ENCODE data around the gene RASAL1. TPM values are rescaled to one million over a fixed set of nuclear protein-coding genes. Genes with fewer than 3 reads are reported as not detected.
"Not testable (repeated sequence)": the region's sequence is repeated elsewhere in the genome, so short reads cannot be mapped to it uniquely, and the experiment has no call there.

Gene RASAL1
- total RNA-seq, 1 donor from 2014 or later, result 11.0 TPM

DNA sequence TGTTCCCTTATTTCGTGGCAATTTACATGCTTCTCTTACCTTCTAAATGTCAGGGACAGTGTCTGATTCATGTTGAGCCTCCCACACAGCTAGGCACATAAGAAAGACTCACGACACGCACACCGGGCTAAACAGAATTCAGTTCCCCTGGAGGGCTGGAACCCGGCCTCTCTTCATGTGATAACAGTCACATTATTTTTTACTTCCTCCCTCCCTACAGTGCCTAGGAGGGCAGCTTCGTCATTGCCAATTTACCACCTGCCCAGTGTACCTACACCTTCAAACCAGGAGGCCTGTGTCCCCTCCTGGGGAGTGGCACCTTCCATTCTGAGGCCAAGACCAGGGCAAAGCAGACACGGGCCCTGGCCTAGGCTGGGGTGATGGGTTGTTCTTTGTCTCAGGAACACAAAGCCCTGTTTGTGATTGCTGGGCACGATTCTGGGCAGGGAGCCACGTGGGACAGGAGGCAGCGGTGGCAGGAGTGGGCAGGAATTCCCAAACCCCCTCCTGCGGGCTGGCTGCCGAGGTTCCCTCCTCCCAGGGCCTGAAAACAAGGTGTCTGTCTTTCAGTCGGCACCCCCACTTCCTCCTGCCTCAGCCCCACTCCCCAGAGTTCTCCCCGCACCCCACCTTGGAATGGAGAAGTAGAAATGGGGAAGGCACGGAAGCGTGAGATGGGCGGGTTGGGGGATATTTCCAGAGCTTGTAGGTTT lies 6.8 kb upstream of the RASAL1 start:
- no peak for DNase-seq (ENCODE audit: extremely low spot score in 2 of 2)
- Histone ChIP-seq H3K27ac (no peak overlapping the region), H3K4me3 (no peak overlapping the region), H3K36me3 (no peaks in the 10 kb centered on the region), H3K9me3 (peaks cover 3% of the 10 kb centered on the region), H3K4me1 (no peaks in the 10 kb centered on the region), H3K27me3 (no peaks in the 10 kb centered on the region)
- no peak for TF ChIP-seq POLR2A (IDR thresholded peaks at IDR 0.05)
- TF ChIP-seq POLR2AphosphoS5 (IDR thresholded peaks at IDR 0.05; ENCODE audit: insufficient read depth in 1 of 2, low read depth in 1 of 2), result no peak
- no peak for TF ChIP-seq CTCF (IDR thresholded peaks at IDR 0.05)
- intact Hi-C loops (cut with DNase I), result no loop called here

- H3K4me3 ChIP-seq; H3K36me3 ChIP-seq; H3K27me3 ChIP-seq; H3K9me3 ChIP-seq; DNase-seq (ENCODE audit: extremely low spot score in 2 of 2); H3K4me1 ChIP-seq; intact Hi-C loops (cut with DNase I); H3K27ac ChIP-seq: not testable (repeated sequence)
Observed at GRCh38 chr12:113141716-113142115, 6.2 kb upstream of the RASAL1 start.

DNA sequence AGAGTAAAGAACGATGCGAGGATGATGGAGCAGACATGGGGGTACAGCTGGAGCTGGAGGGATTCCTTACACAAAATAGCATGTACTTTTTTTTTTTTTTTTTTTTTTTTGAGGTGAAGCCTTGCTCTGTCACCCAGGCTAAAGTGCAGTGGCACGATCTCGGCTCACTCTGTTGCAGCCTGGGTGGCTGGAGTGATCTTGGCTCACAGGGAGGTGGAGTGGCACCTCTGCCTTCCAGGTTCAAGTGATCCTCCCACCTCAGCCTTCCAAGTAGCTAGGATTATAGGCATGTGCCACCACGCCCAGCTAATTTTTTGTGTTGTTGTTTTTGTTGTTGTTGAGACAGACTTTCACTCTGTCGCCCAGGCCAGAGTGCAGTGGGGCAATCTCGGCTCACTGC lies 5.1 kb upstream of the RASAL1 start:
- TF ChIP-seq POLR2AphosphoS5 (IDR thresholded peaks at IDR 0.05; ENCODE audit: insufficient read depth in 1 of 2, low read depth in 1 of 2), result no peak
- no peak for TF ChIP-seq POLR2A (IDR thresholded peaks at IDR 0.05)
- TF ChIP-seq CTCF (IDR thresholded peaks at IDR 0.05), result no peak
- H3K4me3 ChIP-seq, result no peak overlapping the region
- H3K36me3 ChIP-seq, result no peaks in the 10 kb centered on the region
- H3K27me3 ChIP-seq, result no peaks in the 10 kb centered on the region
- intact Hi-C loops (cut with DNase I), result no loop called here
- no peaks in the 10 kb centered on the region for H3K9me3 ChIP-seq
- H3K27ac ChIP-seq, result no peak overlapping the region
- no peak for DNase-seq (ENCODE audit: extremely low spot score in 2 of 2)
- peaks cover 6% of the 10 kb centered on the region for H3K4me1 ChIP-seq

DNA sequence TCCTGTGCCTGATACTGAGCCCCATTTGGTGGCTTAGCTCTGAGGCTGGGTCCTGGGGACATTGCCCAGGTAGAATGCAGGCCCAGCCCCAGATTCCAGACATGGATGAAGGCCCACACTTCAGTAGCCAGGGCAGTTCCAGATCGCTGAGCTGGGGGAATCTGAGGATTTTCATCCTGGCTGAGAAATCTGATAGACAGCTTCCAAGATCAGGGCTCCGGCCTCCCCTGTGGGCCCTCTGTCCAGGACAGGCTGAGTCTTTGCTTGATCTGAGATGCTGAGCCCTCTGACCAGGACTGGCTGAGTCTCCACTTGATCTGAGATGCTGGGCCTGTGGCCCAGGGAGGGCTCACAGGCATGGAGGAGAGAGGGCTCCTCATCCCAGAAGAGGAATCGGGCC lies 3.3 kb upstream of the RASAL1 start:
- DNase-seq (ENCODE audit: extremely low spot score in 2 of 2), result no peak
- intact Hi-C loops (cut with DNase I), result no loop called here
- Histone ChIP-seq H3K4me3 (no peak overlapping the region), H3K36me3 (no peaks in the 10 kb centered on the region), H3K4me1 (peaks cover 9% of the 10 kb centered on the region), H3K27me3 (no peaks in the 10 kb centered on the region), H3K9me3 (no peaks in the 10 kb centered on the region), H3K27ac (no peak overlapping the region)
- TF ChIP-seq POLR2AphosphoS5 (IDR thresholded peaks at IDR 0.05; ENCODE audit: insufficient read depth in 1 of 2, low read depth in 1 of 2) (no peak), CTCF (IDR thresholded peaks at IDR 0.05) (no peak), POLR2A (IDR thresholded peaks at IDR 0.05) (no peak)

- H3K4me3 ChIP-seq, result no peak overlapping the region
- intact Hi-C loops (cut with DNase I), result no loop called here
- H3K9me3 ChIP-seq, result no peaks in the 10 kb centered on the region
- no peak for TF ChIP-seq POLR2AphosphoS5 (IDR thresholded peaks at IDR 0.05; ENCODE audit: insufficient read depth in 1 of 2, low read depth in 1 of 2)
- no peak for TF ChIP-seq CTCF (IDR thresholded peaks at IDR 0.05)
- TF ChIP-seq POLR2A (IDR thresholded peaks at IDR 0.05), result no peak
- no peak overlapping the region for H3K27ac ChIP-seq
- no peaks in the 10 kb centered on the region for H3K27me3 ChIP-seq
- no peak for DNase-seq (ENCODE audit: extremely low spot score in 2 of 2)
- H3K4me1 ChIP-seq, result peaks cover 9% of the 10 kb centered on the region
- no peaks in the 10 kb centered on the region for H3K36me3 ChIP-seq
Observed at GRCh38 chr12:113137861-113138783, 2.6 kb upstream of the RASAL1 start.
